Neuronal stem cell (in vitro differentiated cells): ENCODE data around the gene SND1.

ENCODE experiments used
- DNase-seq: peaks from one replicate; pipeline ENCODE4 v3.0.0-alpha.2; 2013; ENCODE audit warnings: low spot score
- H2AFZ ChIP-seq: one replicate; pipeline ENCODE4 v1.6.1; 2013; ENCODE audit warnings: mild to moderate bottlenecking, low read length, inconsistent platforms
- H2AK5ac ChIP-seq: 2 replicates; pipeline ENCODE4 v1.6.1; 2013; ENCODE audit warnings: low read depth, mild to moderate bottlenecking, inconsistent platforms, low read length, moderate library complexity, mixed read lengths
- H2BK120ac ChIP-seq: 2 replicates; pipeline ENCODE4 v1.6.1; 2013; ENCODE audit warnings: low read depth, mild to moderate bottlenecking, inconsistent platforms, low read length, moderate library complexity, mixed read lengths
- H2BK12ac ChIP-seq: one replicate; pipeline ENCODE4 v1.6.1; 2013; ENCODE audit warnings: low read length, inconsistent platforms
- H2BK15ac ChIP-seq: 2 replicates; pipeline ENCODE4 v1.6.1; 2013; ENCODE audit warnings: mild to moderate bottlenecking, low read length, inconsistent platforms, mixed read lengths
- H2BK5ac ChIP-seq: one replicate; pipeline ENCODE4 v1.6.1; 2013; ENCODE audit warnings: inconsistent platforms, mild to moderate bottlenecking, low read length, moderate library complexity
- H3K14ac ChIP-seq: one replicate; pipeline ENCODE4 v1.6.1; 2013; ENCODE audit warnings: low read length, inconsistent platforms
- H3K18ac ChIP-seq: 2 replicates; pipeline ENCODE4 v1.6.1; 2013; ENCODE audit warnings: low read length, inconsistent platforms
- H3K23ac ChIP-seq: 2 replicates; pipeline ENCODE4 v1.6.1; 2013; ENCODE audit warnings: low read depth, mild to moderate bottlenecking, mixed read lengths, low read length, inconsistent platforms; ENCODE audit not compliant: poor library complexity
- H3K27ac ChIP-seq: replicated peaks from 3 replicates; pipeline ENCODE4 v1.5.1; 2013; ENCODE audit warnings: low read length, inconsistent platforms
- H3K27me3 ChIP-seq, 3 experiments: 2 replicates each; pipeline ENCODE4 v1.6.1; 2013; ENCODE audit warnings: low read length in 3 of 3, mild to moderate bottlenecking in 2 of 3, inconsistent platforms in 1 of 3, low read depth in 1 of 3, mixed read lengths in 1 of 3, moderate library complexity in 1 of 3; ENCODE audit not compliant: control insufficient read depth in 3 of 3, insufficient read depth in 3 of 3
- H3K36me3 ChIP-seq, 2 donors: replicated peaks in 1 of 2; 2 replicates each; pipeline ENCODE4 v1.6.1; 2013; ENCODE audit warnings: low read length in 2 of 2; ENCODE audit not compliant: control insufficient read depth in 2 of 2, insufficient read depth in 2 of 2
- H3K4ac ChIP-seq: 2 replicates; pipeline ENCODE4 v1.6.1; 2013; ENCODE audit warnings: inconsistent platforms, mild to moderate bottlenecking, low read length, moderate library complexity
- H3K4me1 ChIP-seq, 2 donors: 1 replicate in 1 of 2; 2 replicates in 1 of 2; pipeline ENCODE4 v1.6.1; 2013; ENCODE audit warnings: low read length in 2 of 2, low read depth in 1 of 2; ENCODE audit not compliant: control insufficient read depth in 2 of 2, insufficient read depth in 1 of 2
- H3K4me2 ChIP-seq: one replicate; pipeline ENCODE4 v1.6.1; 2013; ENCODE audit warnings: mild to moderate bottlenecking, low read length, inconsistent platforms; ENCODE audit not compliant: insufficient read depth, poor library complexity, severe bottlenecking
- H3K4me3 ChIP-seq, 2 donors: 2 replicates each; pipeline ENCODE4 v1.5.1; 2013; ENCODE audit warnings: low read length in 2 of 2, mild to moderate bottlenecking in 2 of 2, inconsistent platforms in 1 of 2, moderate library complexity in 1 of 2
- H3K79me1 ChIP-seq: one replicate; pipeline ENCODE4 v1.6.1; 2013; ENCODE audit warnings: low read depth, mild to moderate bottlenecking, inconsistent platforms, low read length, moderate library complexity
- H3K9ac ChIP-seq: one replicate; pipeline ENCODE4 v1.6.1; 2013; ENCODE audit warnings: mild to moderate bottlenecking, low read depth, low read length, inconsistent platforms; ENCODE audit not compliant: poor library complexity
- H3K9me3 ChIP-seq, 2 donors: replicated peaks in 1 of 2; 2 replicates each; pipeline versions ENCODE3 to v1.6.1; 2013; ENCODE audit warnings: low read length in 2 of 2, mild to moderate bottlenecking in 2 of 2, inconsistent platforms in 1 of 2, low read depth in 1 of 2, mixed read lengths in 1 of 2, moderate library complexity in 1 of 2; ENCODE audit not compliant: control insufficient read depth in 2 of 2, insufficient read depth in 1 of 2
- H4K8ac ChIP-seq: one replicate; pipeline ENCODE4 v1.6.1; 2013; ENCODE audit warnings: low read depth, mild to moderate bottlenecking, inconsistent platforms, low read length, moderate library complexity
- H4K91ac ChIP-seq: one replicate; pipeline ENCODE4 v1.6.1; 2013; ENCODE audit warnings: low read length, low read depth, mild to moderate bottlenecking, inconsistent platforms; ENCODE audit not compliant: poor library complexity
- WGBS, 2 donors: extraction: QIAGEN DNeasy Blood & Tissue Kit; methylation state at CpG; one replicate each; pipeline ENCODE4 v1.1.7; 2013; ENCODE audit warnings: missing lambda C conversion rate in 2 of 2, mixed read lengths in 1 of 2; ENCODE audit not compliant: insufficient read length in 2 of 2, insufficient replicate concordance in 1 of 2; ENCODE audit errors: extremely low coverage in 2 of 2; 5-methylcytosine and 5-hydroxymethylcytosine counted together

The SND1 gene

GRCh38 chr7:127798023-127798422, 146.0 kb downstream of the SND1 start:
- Histone ChIP-seq H2BK120ac (no peak overlapping the region), H4K8ac (no peak overlapping the region), H3K9me3 (no peaks in the 10 kb centered on the region), H3K4me1 (peaks cover 0 to 7% of the 10 kb centered on the region in 2 donors), H2AFZ (no peak overlapping the region), H2AK5ac (no peak overlapping the region), H3K4ac (no peak overlapping the region), H3K18ac (no peak overlapping the region), H3K36me3 (no peaks in the 10 kb centered on the region), H3K79me1 (no peaks in the 10 kb centered on the region), H2BK5ac (no peak overlapping the region), H2BK15ac (no peak overlapping the region), H4K91ac (no peak overlapping the region), H2BK12ac (no peak overlapping the region), H3K27me3 (no peaks in the 10 kb centered on the region), H3K9ac (no peak overlapping the region), H3K27ac (no peak overlapping the region), H3K4me2 (no peak overlapping the region), H3K4me3 (no peak overlapping the region), H3K23ac (no peak overlapping the region), H3K14ac (no peak overlapping the region)
- no CpG with 5 or more reads among the region's 3 CpGs for WGBS, 2 donors
- DNase-seq, result no peak

GRCh38 chr7:127798769-127799372, 146.9 kb downstream of the SND1 start:
- Histone ChIP-seq H3K4ac (no peak overlapping the region), H3K4me3 (no peak overlapping the region), H3K9ac (no peak overlapping the region), H3K18ac (no peak overlapping the region), H3K4me2 (no peak overlapping the region), H3K9me3 (no peaks in the 10 kb centered on the region), H2BK15ac (no peak overlapping the region), H4K8ac (no peak overlapping the region), H2BK5ac (no peak overlapping the region), H3K23ac (no peak overlapping the region), H2AFZ (no peak overlapping the region), H3K27me3 (no peaks in the 10 kb centered on the region), H3K14ac (no peak overlapping the region), H2AK5ac (no peak overlapping the region), H3K4me1 (peaks cover 0 to 8% of the 10 kb centered on the region in 2 donors), H2BK12ac (no peak overlapping the region), H2BK120ac (no peak overlapping the region), H3K36me3 (no peaks in the 10 kb centered on the region), H4K91ac (no peak overlapping the region), H3K27ac (no peak overlapping the region), H3K79me1 (no peaks in the 10 kb centered on the region)
- DNase-seq, result no peak
- no CpG with 5 or more reads among the region's 6 CpGs for WGBS, 2 donors

- Histone ChIP-seq H3K18ac (no peak overlapping the region), H3K79me1 (no peaks in the 10 kb centered on the region), H3K14ac (no peak overlapping the region), H3K9me3 (no peaks in the 10 kb centered on the region), H4K91ac (no peak overlapping the region), H2BK120ac (no peak overlapping the region), H3K36me3 (no peaks in the 10 kb centered on the region), H3K27me3 (no peaks in the 10 kb centered on the region), H2BK12ac (no peak overlapping the region), H2BK15ac (no peak overlapping the region), H2AK5ac (no peak overlapping the region), H3K4me1 (peaks cover 0 to 8% of the 10 kb centered on the region in 2 donors), H3K4ac (no peak overlapping the region), H3K4me3 (no peak overlapping the region), H2AFZ (no peak overlapping the region), H2BK5ac (no peak overlapping the region), H3K23ac (no peak overlapping the region), H3K27ac (no peak overlapping the region), H3K9ac (no peak overlapping the region), H3K4me2 (no peak overlapping the region), H4K8ac (no peak overlapping the region)
- no CpG with 5 or more reads among the region's 4 CpGs for WGBS, 2 donors
- no peak for DNase-seq
Observed at GRCh38 chr7:127799535-127800305, 147.7 kb downstream of the SND1 start.

- Histone ChIP-seq H3K27me3 (no peaks in the 10 kb centered on the region), H3K4ac (no peak overlapping the region), H3K4me2 (no peak overlapping the region), H3K36me3 (peaks cover 0 to 7% of the 10 kb centered on the region in 2 donors), H2BK15ac (no peak overlapping the region), H3K18ac (no peak overlapping the region), H4K8ac (no peak overlapping the region), H2BK120ac (no peak overlapping the region), H4K91ac (no peak overlapping the region), H3K9me3 (no peaks in the 10 kb centered on the region), H2BK5ac (no peak overlapping the region), H3K14ac (no peak overlapping the region), H2BK12ac (no peak overlapping the region), H2AK5ac (no peak overlapping the region), H3K4me3 (no peak overlapping the region), H3K4me1 (peaks cover 0 to 6% of the 10 kb centered on the region in 2 donors), H3K23ac (no peak overlapping the region), H3K9ac (no peak overlapping the region), H3K27ac (no peak overlapping the region), H2AFZ (no peak overlapping the region), H3K79me1 (no peaks in the 10 kb centered on the region)
- DNase-seq, result no peak
- no CpG with 5 or more reads among the region's 5 CpGs for WGBS, 2 donors
Observed at GRCh38 chr7:127802845-127803244, 150.9 kb downstream of the SND1 start.
